ENCODE results near the gene PTH2R. TPM values are rescaled to one million over a fixed set of nuclear protein-coding genes. Genes with fewer than 3 reads are reported as not detected.
"Not testable (repeated sequence)": the region's sequence is repeated elsewhere in the genome, so short reads cannot be mapped to it uniquely, and the experiment has no call there.

PTH2R gene
- polyA plus RNA-seq, 4 donors = 30.5 to 56.4 (median 44.1) TPM

DNA sequence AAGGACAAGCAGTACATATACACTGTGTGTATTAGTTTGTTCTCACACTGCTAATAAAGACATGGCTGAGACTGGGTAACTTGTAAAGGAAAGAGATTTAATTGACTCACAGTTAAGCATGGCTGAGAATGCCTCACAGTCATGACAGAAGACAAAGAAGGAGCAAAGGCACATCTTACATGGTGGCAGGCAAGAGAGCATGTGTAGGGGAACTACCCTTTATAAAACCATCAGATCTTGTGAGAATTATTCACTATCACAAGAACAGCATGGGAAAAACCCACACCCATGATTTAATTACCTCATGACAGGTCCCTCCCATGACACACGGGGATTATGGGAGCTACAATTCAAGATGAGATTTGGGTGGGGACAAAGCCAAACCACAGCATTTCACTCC lies 129.0 kb downstream of the PTH2R start:
- DNase-seq (ENCODE audit: low read depth in 4 of 4, low spot score in 2 of 4) = not testable (repeated sequence)

DNA sequence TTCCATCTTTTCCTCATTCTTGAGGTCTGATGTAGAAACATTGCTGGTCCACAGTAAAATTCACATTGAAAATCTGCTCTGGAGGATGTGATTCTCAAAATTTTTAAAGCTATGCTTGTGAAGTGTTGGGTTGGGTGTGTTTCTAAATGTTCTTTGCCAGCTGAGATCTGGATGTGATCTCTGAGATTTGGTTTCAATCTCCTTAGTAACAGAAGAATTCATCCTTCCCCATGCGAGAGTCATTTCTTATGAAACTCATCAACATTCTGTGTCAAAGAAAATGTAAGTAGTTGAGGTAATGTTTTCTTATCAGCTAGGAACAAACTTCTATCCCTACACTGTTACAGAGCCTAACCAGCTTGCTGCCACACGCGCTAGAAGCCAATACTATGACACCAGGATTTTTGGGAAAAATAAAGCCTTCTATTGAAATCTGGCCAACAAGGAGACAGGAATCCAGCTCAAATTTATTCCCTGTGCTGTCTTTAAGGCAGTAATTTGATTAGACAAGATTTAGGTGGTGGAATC lies 134.9 kb downstream of the PTH2R start:
- no peak for DNase-seq (ENCODE audit: low read depth in 4 of 4, low spot score in 2 of 4)

DNA sequence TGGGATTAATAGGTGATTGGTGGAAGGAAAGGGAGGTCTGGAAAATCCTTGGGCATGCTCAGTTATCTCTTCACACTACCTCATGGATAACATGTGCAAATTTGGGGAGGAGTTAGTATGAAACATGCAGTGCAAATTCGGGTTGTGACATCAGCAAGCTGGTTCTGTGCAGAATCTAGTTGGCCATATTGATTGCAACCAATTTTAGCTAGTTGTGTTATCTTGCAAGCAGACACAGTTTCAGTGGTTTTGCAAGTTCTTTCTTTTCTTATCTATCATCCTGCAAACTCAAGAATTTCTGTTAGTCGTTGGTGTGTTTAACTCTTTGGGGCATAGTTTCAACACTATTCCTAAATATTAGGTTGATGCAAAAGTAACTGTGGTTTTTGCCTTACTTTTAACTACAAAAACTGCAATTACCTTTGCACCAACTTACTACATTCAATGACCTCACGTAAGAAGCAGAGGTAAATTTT lies 135.4 kb downstream of the PTH2R start:
- DNase-seq (ENCODE audit: low read depth in 4 of 4, low spot score in 2 of 4) = no peak

GRCh38 chr2:208542465-208543041 lies 136.0 kb downstream of the PTH2R start:
- peak in 1 of 4 donors; percentile 21 for DNase-seq (ENCODE audit: low read depth in 4 of 4, low spot score in 2 of 4)

Other genes with a start within 250 kb of the PTH2R start
- not detected for gene CRYGA, start 243.2 kb upstream of the PTH2R start, polyA plus RNA-seq (ENCODE audit: insufficient read length in 4 of 4)
- gene C2orf80, start 216.8 kb upstream of the PTH2R start, polyA plus RNA-seq (ENCODE audit: insufficient read length in 4 of 4) = under 1 TPM in 3 of 4 donors, not detected in 1; 0.27 to 0.33 (median 0.33) TPM
- gene IDH1, start 151.7 kb upstream of the PTH2R start, polyA plus RNA-seq (ENCODE audit: insufficient read length in 4 of 4) = 100 to 1,000 TPM in 1 of 4 donors, 10 to 100 TPM in 3; 77.2 to 110 (median 97.6) TPM
- 10 to 100 TPM; 20.7 to 31.8 (median 25.1) TPM for gene PIKFYVE, start 140.5 kb upstream of the PTH2R start, polyA plus RNA-seq (ENCODE audit: insufficient read length in 4 of 4)

All from left renal cortex interstitium (tissue), 4 donors.